GM21528 (cell line): ENCODE data around the gene ACTL10.

ENCODE experiments used
- ATAC-seq: cut with Tn5 transposase; IDR thresholded peaks from one replicate; pipeline ENCODE4 v1.9.1; 2021; ENCODE audit warnings: mild to moderate bottlenecking, moderate library complexity; ENCODE audit not compliant: unreplicated experiment, low FRiP score

Gene ACTL10

GRCh38 chr20:33662172-33662571 is 4.6 kb upstream of the ACTL10 start, which contains the start of gene C20orf144:
Gene C20orf144 (plus strand): TSS chr20:33662327. CDS start chr20:33662346, 19 bp downstream.
- ATAC-seq, result no peak

GRCh38 chr20:33663161-33664084 is 3.3 kb upstream of the ACTL10 start:
- ATAC-seq, result peak; percentile 47

- no peak for ATAC-seq
These were observed 2.5 kb upstream of the ACTL10 start for GRCh38 chr20:33664085-33664761.

- ATAC-seq, result no peak
These were observed 2.0 kb upstream of the ACTL10 start for GRCh38 chr20:33664762-33665144.

- peak; percentile 19 for ATAC-seq
These were observed 517 bp downstream of the ACTL10 start for GRCh38 chr20:33667245-33667675.

- no peak for ATAC-seq
These were observed 1.1 kb downstream of the ACTL10 start for GRCh38 chr20:33667676-33668465.

GRCh38 chr20:33668466-33669155 is 1.9 kb downstream of the ACTL10 start:
- no peak for ATAC-seq

GRCh38 chr20:33669224-33669623 is 2.5 kb downstream of the ACTL10 start:
- no peak for ATAC-seq

- ATAC-seq, result no peak
These were observed 3.3 kb downstream of the ACTL10 start for GRCh38 chr20:33669873-33670640.

GRCh38 chr20:33670715-33671499 is 4.2 kb downstream of the ACTL10 start:
- no peak for ATAC-seq

- ATAC-seq, result no peak
These were observed 5.0 kb downstream of the ACTL10 start for GRCh38 chr20:33671573-33672288.

GRCh38 chr20:33672426-33673113 is 5.8 kb downstream of the ACTL10 start:
- ATAC-seq, result no peak

GRCh38 chr20:33673114-33673409 is 6.3 kb downstream of the ACTL10 start:
- no peak for ATAC-seq

GRCh38 chr20:33673410-33674293 is 6.9 kb downstream of the ACTL10 start:
- peak; percentile 35 for ATAC-seq

GRCh38 chr20:33674294-33675135 is 7.8 kb downstream of the ACTL10 start, which contains the start of gene NECAB3:
Gene NECAB3 (minus strand): TSS chr20:33674428. CDS start chr20:33674352, 76 bp downstream.
- ATAC-seq, result peak; percentile 52
